GM12878 (cell line): ENCODE data around the gene GGTA1. TPM values are rescaled to one million over a fixed set of nuclear protein-coding genes. Genes with fewer than 3 reads are reported as not detected.

Experiments
- BHLHE40 ChIP-seq, 2 experiments: fragments of 450-650 bp in 1 of 2; IDR thresholded peaks; 2 replicates each; pipeline ENCODE4 v1.6.1; 2011 to 2017; ENCODE audit warnings: low read depth in 2 of 2, borderline replicate concordance in 1 of 2, improper control_type of control experiment in 1 of 2, low read length in 1 of 2, mild to moderate bottlenecking in 1 of 2
- EZH2 ChIP-seq: IDR thresholded peaks from 2 replicates; pipeline ENCODE4 v1.6.1; 2012; ENCODE audit warnings: low read depth, mild to moderate bottlenecking, control low read depth, inconsistent platforms, low read length, borderline replicate concordance; ENCODE audit not compliant: control insufficient read depth
- IKZF2 ChIP-seq, 2 experiments: fragments of 450-650 bp; IDR thresholded peaks; 2 replicates each; pipeline ENCODE4 v1.6.1; 2017; ENCODE audit warnings: mild to moderate bottlenecking in 2 of 2, moderate library complexity in 2 of 2
- IRF5 ChIP-seq: fragments of 450-650 bp; IDR thresholded peaks from 2 replicates; pipeline ENCODE4 v1.6.1; 2017; ENCODE audit warnings: borderline replicate concordance
- KDM1A ChIP-seq: fragments of 200-600 bp; sonication (generic); IDR thresholded peaks from 2 replicates; pipeline ENCODE4 v1.6.1; 2016; ENCODE audit warnings: borderline replicate concordance
- MEF2A ChIP-seq: IDR thresholded peaks from 2 replicates; pipeline ENCODE4 v1.6.1; 2011; ENCODE audit warnings: low read depth, mild to moderate bottlenecking, low read length, moderate library complexity; ENCODE audit not compliant: insufficient read depth
- POU2F2 ChIP-seq: IDR thresholded peaks from 3 replicates; pipeline ENCODE4 v1.6.1; 2011; ENCODE audit warnings: low read depth, mild to moderate bottlenecking, low read length, borderline replicate concordance
- RUNX3 ChIP-seq: IDR thresholded peaks from 2 replicates; pipeline ENCODE4 v1.6.1; 2012; ENCODE audit warnings: low read length, inconsistent platforms
- SMARCA5 ChIP-seq: fragments of 450-650 bp; IDR thresholded peaks from 2 replicates; pipeline ENCODE4 v1.6.1; 2017; ENCODE audit warnings: mild to moderate bottlenecking
- YY1 ChIP-seq: IDR thresholded peaks from 2 replicates; pipeline ENCODE4 v1.6.1; 2011; ENCODE audit warnings: low read depth, mild to moderate bottlenecking, low read length
- ZBTB40 ChIP-seq: fragments of 450-650 bp; IDR thresholded peaks from 2 replicates; pipeline ENCODE4 v1.6.1; 2016; ENCODE audit warnings: mild to moderate bottlenecking, moderate library complexity, borderline replicate concordance
- ZNF207 ChIP-seq: fragments of 450-650 bp; IDR thresholded peaks from 2 replicates; pipeline ENCODE4 v1.6.1; 2014; ENCODE audit warnings: antibody characterized with exemption, mild to moderate bottlenecking, borderline replicate concordance
- ZNF384 ChIP-seq: IDR thresholded peaks from 2 replicates; pipeline ENCODE4 v1.6.1; 2012; ENCODE audit warnings: low read depth, mild to moderate bottlenecking, low read length, improper control_type of control experiment, borderline replicate concordance
- polyA plus RNA-seq, 11 experiments: library from polyadenylated mRNA; depleted of rRNA in 4 of 11; unstranded in 6 of 11; stranded (reverse) in 5 of 11; fragments of >200 nt; fragmentation: Nextera tagmentation in 4 of 11; fragmentation: Illumina TruSeq in 1 of 11; extraction: Ambion mirVana in 4 of 11; extraction: Trizol in 1 of 11; gene quantifications; 1 replicate in 1 of 11; 2 replicates in 10 of 11; pipeline versions ENCODE4 v1.2.1 to v1.2.3, GENCODE V29; 2011 to 2016; ENCODE audit warnings: inconsistent platforms in 2 of 11, missing spikeins in 2 of 11, low read depth in 1 of 11
- total RNA-seq, 4 experiments: library from RNA; depleted of rRNA in 3 of 4; stranded (reverse); fragments of >200 nt in 3 of 4; fragmentation: Illumina TruSeq in 1 of 4; extraction: Trizol in 1 of 4; gene quantifications; 2 replicates each; pipeline versions ENCODE4 v1.2.1 to v1.2.3, GENCODE V29; 2013 to 2021
- TF ChIP-seq, protein P1 (sequence below): IDR thresholded peaks from 2 replicates; pipeline ENCODE4 v1.6.1; 2012; ENCODE audit warnings: low read length, inconsistent platforms
- TF ChIP-seq, protein P2 (sequence below): IDR thresholded peaks from 2 replicates; pipeline ENCODE4 v1.6.1; 2011; ENCODE audit warnings: mild to moderate bottlenecking, low read depth, low read length, moderate library complexity; ENCODE audit not compliant: insufficient replicate concordance
- TF ChIP-seq, protein P3 (sequence below): IDR thresholded peaks from 2 replicates; pipeline ENCODE4 v1.6.1; 2012; ENCODE audit warnings: improper control_type of control experiment, low read depth, low read length; ENCODE audit not compliant: insufficient replicate concordance

The GGTA1 gene
- total and polyA plus RNA-seq, 10 of the 15 experiments (the other 5 are each of a cell fraction or from before 2014, with no cell fraction given): 0.09 to 0.65 (median 0.17) TPM; not detected in 2

- TF ChIP-seq ZBTB40 (no peak), MEF2A (no peak), EZH2 (no peak), SMARCA5 (no peak), BHLHE40 (IDR thresholded peaks at IDR 0.05; ENCODE audit: borderline replicate concordance in 1 of 2, low read depth in 2 of 2, low read length in 1 of 2) (peak; percentile 45 to 47; a peak in 2 of 4 replicates), KDM1A (no peak), IKZF2 (IDR thresholded peaks at IDR 0.05) (no peak), ZNF384 (no peak), RUNX3 (peak; percentile 61), IRF5 (no peak), POU2F2 (no peak), ZNF207 (no peak), YY1 (0 out of 2 replicates have a peak, but pooled peaks have one; percentile 41)
- TF ChIP-seq, protein P1, sequence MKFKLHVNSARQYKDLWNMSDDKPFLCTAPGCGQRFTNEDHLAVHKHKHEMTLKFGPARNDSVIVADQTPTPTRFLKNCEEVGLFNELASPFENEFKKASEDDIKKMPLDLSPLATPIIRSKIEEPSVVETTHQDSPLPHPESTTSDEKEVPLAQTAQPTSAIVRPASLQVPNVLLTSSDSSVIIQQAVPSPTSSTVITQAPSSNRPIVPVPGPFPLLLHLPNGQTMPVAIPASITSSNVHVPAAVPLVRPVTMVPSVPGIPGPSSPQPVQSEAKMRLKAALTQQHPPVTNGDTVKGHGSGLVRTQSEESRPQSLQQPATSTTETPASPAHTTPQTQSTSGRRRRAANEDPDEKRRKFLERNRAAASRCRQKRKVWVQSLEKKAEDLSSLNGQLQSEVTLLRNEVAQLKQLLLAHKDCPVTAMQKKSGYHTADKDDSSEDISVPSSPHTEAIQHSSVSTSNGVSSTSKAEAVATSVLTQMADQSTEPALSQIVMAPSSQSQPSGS: no peak
- TF ChIP-seq, protein P2, sequence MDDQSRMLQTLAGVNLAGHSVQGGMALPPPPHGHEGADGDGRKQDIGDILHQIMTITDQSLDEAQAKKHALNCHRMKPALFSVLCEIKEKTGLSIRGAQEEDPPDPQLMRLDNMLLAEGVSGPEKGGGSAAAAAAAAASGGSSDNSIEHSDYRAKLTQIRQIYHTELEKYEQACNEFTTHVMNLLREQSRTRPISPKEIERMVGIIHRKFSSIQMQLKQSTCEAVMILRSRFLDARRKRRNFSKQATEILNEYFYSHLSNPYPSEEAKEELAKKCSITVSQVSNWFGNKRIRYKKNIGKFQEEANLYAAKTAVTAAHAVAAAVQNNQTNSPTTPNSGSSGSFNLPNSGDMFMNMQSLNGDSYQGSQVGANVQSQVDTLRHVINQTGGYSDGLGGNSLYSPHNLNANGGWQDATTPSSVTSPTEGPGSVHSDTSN: no peak
- TF ChIP-seq, protein P3, sequence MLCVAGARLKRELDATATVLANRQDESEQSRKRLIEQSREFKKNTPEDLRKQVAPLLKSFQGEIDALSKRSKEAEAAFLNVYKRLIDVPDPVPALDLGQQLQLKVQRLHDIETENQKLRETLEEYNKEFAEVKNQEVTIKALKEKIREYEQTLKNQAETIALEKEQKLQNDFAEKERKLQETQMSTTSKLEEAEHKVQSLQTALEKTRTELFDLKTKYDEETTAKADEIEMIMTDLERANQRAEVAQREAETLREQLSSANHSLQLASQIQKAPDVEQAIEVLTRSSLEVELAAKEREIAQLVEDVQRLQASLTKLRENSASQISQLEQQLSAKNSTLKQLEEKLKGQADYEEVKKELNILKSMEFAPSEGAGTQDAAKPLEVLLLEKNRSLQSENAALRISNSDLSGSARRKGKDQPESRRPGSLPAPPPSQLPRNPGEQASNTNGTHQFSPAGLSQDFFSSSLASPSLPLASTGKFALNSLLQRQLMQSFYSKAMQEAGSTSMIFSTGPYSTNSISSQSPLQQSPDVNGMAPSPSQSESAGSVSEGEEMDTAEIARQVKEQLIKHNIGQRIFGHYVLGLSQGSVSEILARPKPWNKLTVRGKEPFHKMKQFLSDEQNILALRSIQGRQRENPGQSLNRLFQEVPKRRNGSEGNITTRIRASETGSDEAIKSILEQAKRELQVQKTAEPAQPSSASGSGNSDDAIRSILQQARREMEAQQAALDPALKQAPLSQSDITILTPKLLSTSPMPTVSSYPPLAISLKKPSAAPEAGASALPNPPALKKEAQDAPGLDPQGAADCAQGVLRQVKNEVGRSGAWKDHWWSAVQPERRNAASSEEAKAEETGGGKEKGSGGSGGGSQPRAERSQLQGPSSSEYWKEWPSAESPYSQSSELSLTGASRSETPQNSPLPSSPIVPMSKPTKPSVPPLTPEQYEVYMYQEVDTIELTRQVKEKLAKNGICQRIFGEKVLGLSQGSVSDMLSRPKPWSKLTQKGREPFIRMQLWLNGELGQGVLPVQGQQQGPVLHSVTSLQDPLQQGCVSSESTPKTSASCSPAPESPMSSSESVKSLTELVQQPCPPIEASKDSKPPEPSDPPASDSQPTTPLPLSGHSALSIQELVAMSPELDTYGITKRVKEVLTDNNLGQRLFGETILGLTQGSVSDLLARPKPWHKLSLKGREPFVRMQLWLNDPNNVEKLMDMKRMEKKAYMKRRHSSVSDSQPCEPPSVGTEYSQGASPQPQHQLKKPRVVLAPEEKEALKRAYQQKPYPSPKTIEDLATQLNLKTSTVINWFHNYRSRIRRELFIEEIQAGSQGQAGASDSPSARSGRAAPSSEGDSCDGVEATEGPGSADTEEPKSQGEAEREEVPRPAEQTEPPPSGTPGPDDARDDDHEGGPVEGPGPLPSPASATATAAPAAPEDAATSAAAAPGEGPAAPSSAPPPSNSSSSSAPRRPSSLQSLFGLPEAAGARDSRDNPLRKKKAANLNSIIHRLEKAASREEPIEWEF: no peak
Measured at GRCh38 chr9:121494192-121494591, 5.5 kb downstream of the GGTA1 start (continued).
